BLaER1 treated with 17β-estradiol and CSF1 and Interleukin-3, amounts not matched to agents 10 nM and 100 nM (cell line): ENCODE measurements around the gene NME7.

ENCODE experiments used
- H3K27ac ChIP-seq, 11 experiments: shearing (Covaris generic); formaldehyde crosslinking; 2 replicates each; pipeline ENCODE4 v1.8.1; 2022
- H3K27me3 ChIP-seq, 11 experiments: shearing (Covaris generic); formaldehyde crosslinking; 2 replicates each; pipeline ENCODE4 v1.8.1; 2022
- H3K36me3 ChIP-seq, 11 experiments: shearing (Covaris generic); formaldehyde crosslinking; 2 replicates each; pipeline ENCODE4 v1.8.1; 2022
- H3K4me1 ChIP-seq, 10 experiments: shearing (Covaris generic); formaldehyde crosslinking; 2 replicates each; pipeline ENCODE4 v1.8.1; 2022
- H3K4me2 ChIP-seq, 11 experiments: shearing (Covaris generic); formaldehyde crosslinking; 2 replicates each; pipeline ENCODE4 v1.8.1; 2022
- H3K4me3 ChIP-seq, 10 experiments: shearing (Covaris generic); formaldehyde crosslinking; 2 replicates each; pipeline ENCODE4 v1.8.1; 2022
- H3K9ac ChIP-seq, 11 experiments: shearing (Covaris generic); formaldehyde crosslinking; 2 replicates each; pipeline ENCODE4 v1.8.1; 2022
- H3K9me3 ChIP-seq, 11 experiments: shearing (Covaris generic); formaldehyde crosslinking; replicated peaks in 1 of 11; 2 replicates each; pipeline ENCODE4 v1.8.1; 2022
- H4K20me1 ChIP-seq, 11 experiments: shearing (Covaris generic); formaldehyde crosslinking; 2 replicates each; pipeline ENCODE4 v1.8.1; 2022
- Cebpa-rat ChIP-seq, 11 experiments: shearing (Covaris generic); IDR thresholded peaks; 2 replicates each; pipeline ENCODE4 v1.8.1; 2022

The NME7 gene

DNA sequence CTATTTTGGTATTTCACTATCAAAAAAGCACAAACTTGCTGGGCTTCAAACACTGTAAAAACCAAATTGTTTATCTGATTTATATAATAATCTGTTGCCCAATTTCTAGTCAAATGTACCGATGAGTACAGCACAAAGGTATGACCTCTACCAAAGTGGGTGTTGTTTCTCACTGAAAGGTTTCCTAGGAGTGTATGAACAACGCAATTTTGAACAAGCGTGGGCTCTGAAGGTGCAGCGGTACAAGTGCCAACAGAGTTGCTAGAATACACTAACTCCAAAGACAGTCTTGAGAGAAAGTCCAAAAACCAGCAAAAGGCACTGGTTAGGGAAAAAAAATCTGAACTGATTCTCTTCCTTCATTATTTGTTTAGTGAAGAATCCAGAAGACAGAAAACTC is 130.7 kb downstream of the NME7 start:
- TF ChIP-seq Cebpa-rat (IDR thresholded peaks at IDR 0.05): no peak
- Histone ChIP-seq H4K20me1 (no peaks in the 10 kb centered on the region), H3K4me1 (no peaks in the 10 kb centered on the region), H3K4me2 (no peak overlapping the region), H3K27ac (no peak overlapping the region), H3K4me3 (no peak overlapping the region), H3K36me3 (no peaks in the 10 kb centered on the region), H3K9ac (no peak overlapping the region), H3K9me3 (no peaks in the 10 kb centered on the region), H3K27me3 (no peaks in the 10 kb centered on the region)

DNA sequence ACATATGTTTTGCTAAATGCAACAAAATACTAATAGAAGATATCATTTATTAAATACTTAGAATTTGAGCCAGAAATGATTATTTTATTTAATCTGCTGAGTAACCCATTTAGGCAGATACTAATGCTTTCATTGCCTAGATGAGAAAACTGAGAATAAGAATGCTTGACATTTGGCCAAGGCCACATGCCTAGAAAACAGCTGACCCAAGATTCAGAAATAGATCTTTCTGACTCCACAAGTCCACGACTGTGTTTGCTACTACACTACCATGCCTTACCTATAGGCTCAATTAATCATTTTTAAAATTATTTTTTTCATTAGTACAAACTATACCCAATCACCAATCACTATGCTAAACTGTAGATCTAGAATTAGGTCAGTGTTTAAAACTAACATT is 131.5 kb downstream of the NME7 start:
- H3K9me3 ChIP-seq: no peaks in the 10 kb centered on the region
- no peaks in the 10 kb centered on the region for H3K27me3 ChIP-seq
- no peaks in the 10 kb centered on the region for H3K36me3 ChIP-seq
- no peaks in the 10 kb centered on the region for H3K4me1 ChIP-seq
- H3K27ac ChIP-seq: no peak overlapping the region
- no peak overlapping the region for H3K4me3 ChIP-seq
- H4K20me1 ChIP-seq: no peaks in the 10 kb centered on the region
- no peak for TF ChIP-seq Cebpa-rat (IDR thresholded peaks at IDR 0.05)
- H3K4me2 ChIP-seq: no peak overlapping the region
- H3K9ac ChIP-seq: no peak overlapping the region

DNA sequence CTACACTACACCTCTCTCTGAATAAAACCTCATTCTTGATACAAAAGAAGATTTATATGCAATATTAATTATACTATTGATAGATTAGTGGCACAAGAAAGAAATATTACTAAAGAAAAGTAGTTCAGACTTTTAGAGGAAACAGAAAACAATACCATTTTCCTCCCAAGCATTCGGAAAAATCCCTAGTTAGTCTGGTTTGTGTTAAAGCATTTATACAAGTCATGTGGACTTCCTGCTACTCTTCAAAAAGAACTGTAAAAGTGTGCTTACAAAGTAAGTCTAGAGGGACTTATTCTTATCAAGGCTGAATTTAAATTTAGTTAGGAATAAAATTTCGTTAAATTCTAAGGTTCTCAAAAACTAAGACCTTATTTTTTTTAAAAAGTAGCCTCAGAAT is 132.0 kb downstream of the NME7 start:
- no peak for TF ChIP-seq Cebpa-rat (IDR thresholded peaks at IDR 0.05)
- H3K27ac ChIP-seq: no peak overlapping the region
- H3K27me3 ChIP-seq: no peaks in the 10 kb centered on the region
- no peak overlapping the region for H3K4me3 ChIP-seq
- no peaks in the 10 kb centered on the region for H3K4me1 ChIP-seq
- no peaks in the 10 kb centered on the region for H4K20me1 ChIP-seq
- H3K36me3 ChIP-seq: no peaks in the 10 kb centered on the region
- H3K9me3 ChIP-seq: no peaks in the 10 kb centered on the region
- H3K4me2 ChIP-seq: no peak overlapping the region
- H3K9ac ChIP-seq: no peak overlapping the region

DNA sequence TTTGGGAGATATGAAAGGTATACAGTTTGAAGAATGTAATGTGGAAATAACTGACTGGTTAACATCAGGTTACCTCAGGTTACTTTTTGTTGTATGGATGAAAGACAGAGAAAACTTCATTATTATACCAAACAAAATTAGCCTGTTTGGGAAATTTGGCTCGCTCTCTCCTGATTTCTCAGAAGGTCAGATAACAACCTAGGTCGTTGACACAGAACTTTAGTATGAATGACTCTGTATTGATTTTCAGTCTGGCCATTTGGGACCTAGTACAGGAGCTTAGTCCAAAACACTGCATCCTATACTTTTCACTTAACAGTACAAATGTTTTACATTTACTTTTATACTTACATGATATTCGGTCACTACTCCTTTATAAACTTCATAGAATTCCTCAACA is 132.8 kb downstream of the NME7 start:
- H3K36me3 ChIP-seq: peaks cover 0 to 4% (median 0%) of the 10 kb centered on the region in 11 experiments; a peak in 2 of 22 replicates
- H3K4me1 ChIP-seq: no peaks in the 10 kb centered on the region

DNA sequence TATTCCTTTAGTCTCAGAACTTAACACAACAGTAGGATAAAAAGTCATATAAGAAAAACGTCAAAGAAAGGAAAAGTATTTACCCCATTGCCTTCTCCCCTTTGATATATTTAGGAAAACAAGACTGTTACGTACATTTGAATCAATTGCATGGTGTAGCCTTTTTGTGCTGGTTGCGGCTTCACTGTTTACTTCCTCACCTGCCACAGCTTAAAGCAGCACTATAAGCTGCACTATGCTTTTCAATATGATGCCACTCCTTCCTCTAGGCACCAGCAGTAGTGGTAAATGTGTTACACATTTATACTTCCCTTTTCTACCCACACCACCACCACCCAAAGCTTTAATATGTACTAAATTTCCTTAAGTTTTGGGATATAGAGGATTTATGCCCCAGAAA is 150.0 kb downstream of the NME7 start:
- no peak for TF ChIP-seq Cebpa-rat (IDR thresholded peaks at IDR 0.05)
- H4K20me1 ChIP-seq: no peaks in the 10 kb centered on the region
- H3K4me2 ChIP-seq: no peak overlapping the region
- H3K36me3 ChIP-seq: peaks cover 0 to 12% (median 8%) of the 10 kb centered on the region in 11 experiments; a peak in 12 of 22 replicates
- H3K4me1 ChIP-seq: no peaks in the 10 kb centered on the region
- H3K27ac ChIP-seq: no peak overlapping the region
- no peak overlapping the region for H3K9ac ChIP-seq
- H3K9me3 ChIP-seq: peaks cover 0 to 15% (median 11%) of the 10 kb centered on the region in 11 experiments; a peak in 15 of 22 replicates
- no peaks in the 10 kb centered on the region for H3K27me3 ChIP-seq
- no peak overlapping the region for H3K4me3 ChIP-seq

More for the DNA sequence above, 132.8 kb downstream of the NME7 start:
- Histone ChIP-seq H3K27ac (no peak overlapping the region), H3K27me3 (no peaks in the 10 kb centered on the region), H3K4me3 (no peak overlapping the region), H3K9me3 (no peaks in the 10 kb centered on the region), H3K4me2 (no peak overlapping the region), H4K20me1 (no peaks in the 10 kb centered on the region), H3K9ac (no peak overlapping the region)
- TF ChIP-seq Cebpa-rat (IDR thresholded peaks at IDR 0.05): no peak

DNA sequence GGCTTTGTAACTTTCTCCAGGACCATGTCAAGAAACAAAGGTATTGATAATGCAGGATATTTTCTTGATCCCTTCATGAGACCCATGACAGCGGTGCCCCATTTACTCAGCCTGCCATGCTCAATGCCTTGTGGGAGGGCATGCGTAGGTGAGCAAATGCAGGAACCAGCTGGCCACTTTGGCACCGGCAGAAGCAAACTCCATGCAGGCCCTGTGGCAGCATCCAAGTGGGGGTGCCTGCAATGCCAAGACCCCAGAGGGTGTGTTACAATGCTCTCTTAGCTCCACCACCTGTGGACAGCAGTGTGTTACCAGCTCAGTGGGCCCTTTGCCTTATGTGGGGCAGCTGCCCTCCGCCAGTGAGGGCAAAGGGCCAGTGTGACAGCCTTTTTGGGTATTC is 153.0 kb downstream of the NME7 start:
- Histone ChIP-seq H3K4me2 (no peak overlapping the region), H3K9ac (no peak overlapping the region), H3K9me3 (peaks cover 0 to 15% (median 11%) of the 10 kb centered on the region in 11 experiments; a peak in 15 of 22 replicates), H3K27me3 (no peaks in the 10 kb centered on the region), H3K36me3 (peaks cover 0 to 12% (median 8%) of the 10 kb centered on the region in 11 experiments; a peak in 12 of 22 replicates), H3K27ac (no peak overlapping the region), H4K20me1 (no peaks in the 10 kb centered on the region), H3K4me3 (no peak overlapping the region), H3K4me1 (no peaks in the 10 kb centered on the region)
- no peak for TF ChIP-seq Cebpa-rat (IDR thresholded peaks at IDR 0.05)

DNA sequence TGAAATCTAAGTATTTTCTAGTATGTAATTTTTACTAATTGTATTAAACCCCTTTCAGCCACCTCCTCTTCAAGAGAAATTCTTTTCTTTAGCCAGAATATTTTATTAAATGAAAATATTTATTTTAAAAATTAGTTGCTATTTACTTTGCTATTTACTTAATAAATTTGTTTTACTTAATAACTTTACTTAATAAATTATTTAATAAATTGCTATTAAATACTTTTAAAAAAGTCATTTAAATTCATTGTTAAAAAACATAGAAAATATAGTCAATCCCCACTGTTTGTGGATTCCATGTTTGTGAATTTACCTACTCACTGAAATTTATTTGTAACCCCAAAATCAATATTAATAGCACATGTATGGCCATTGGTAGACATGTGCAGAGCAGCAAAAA is 155.5 kb downstream of the NME7 start:
- no peaks in the 10 kb centered on the region for H3K27me3 ChIP-seq
- H3K4me3 ChIP-seq: no peak overlapping the region
- no peak overlapping the region for H3K4me2 ChIP-seq
- H3K36me3 ChIP-seq: peaks cover 0 to 12% (median 8%) of the 10 kb centered on the region in 11 experiments; a peak in 12 of 22 replicates
- H3K9ac ChIP-seq: no peak overlapping the region
- H3K4me1 ChIP-seq: no peaks in the 10 kb centered on the region
- no peak overlapping the region for H3K27ac ChIP-seq
- no peaks in the 10 kb centered on the region for H4K20me1 ChIP-seq
- peaks cover 0 to 15% (median 11%) of the 10 kb centered on the region in 11 experiments; a peak in 15 of 22 replicates for H3K9me3 ChIP-seq
- TF ChIP-seq Cebpa-rat (IDR thresholded peaks at IDR 0.05): no peak

DNA sequence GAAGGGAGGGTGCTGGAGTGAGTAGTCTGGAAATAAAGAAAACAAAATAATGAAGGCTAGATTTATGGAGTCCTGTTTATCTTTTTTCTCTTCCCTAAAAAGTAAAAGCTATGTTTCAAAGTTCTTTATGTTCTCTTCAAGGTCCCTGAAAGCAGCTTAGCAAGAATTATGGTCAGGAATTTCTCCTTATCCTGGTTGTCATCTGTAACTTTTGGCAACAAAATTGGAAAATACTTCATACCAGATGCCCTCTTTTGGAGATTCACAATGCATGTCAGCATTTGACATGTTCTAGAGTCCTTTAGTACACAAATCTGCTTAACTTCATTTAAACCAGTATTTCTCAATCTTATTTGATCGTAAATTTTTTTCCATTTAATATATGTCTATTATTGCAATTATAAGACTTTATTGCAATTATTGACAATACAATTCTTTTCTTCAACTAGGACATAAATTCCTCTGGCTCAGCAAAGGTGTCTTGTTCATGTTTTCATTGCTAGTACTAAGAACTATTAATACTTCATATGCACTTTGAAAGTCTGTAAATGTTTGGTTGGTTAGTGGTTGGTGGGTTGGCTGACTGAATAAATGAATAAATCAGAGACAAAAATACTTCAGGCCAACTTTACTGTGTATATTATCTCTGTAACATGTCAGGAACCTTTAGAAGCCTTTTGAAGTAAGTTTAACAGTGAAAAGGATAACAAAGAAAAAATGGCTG is 159.6 kb downstream of the NME7 start:
- TF ChIP-seq Cebpa-rat (IDR thresholded peaks at IDR 0.05): no peak
- Histone ChIP-seq H3K4me1 (no peaks in the 10 kb centered on the region), H3K27ac (no peak overlapping the region), H4K20me1 (no peaks in the 10 kb centered on the region), H3K4me3 (no peak overlapping the region), H3K9me3 (no peaks in the 10 kb centered on the region), H3K9ac (no peak overlapping the region), H3K27me3 (no peaks in the 10 kb centered on the region), H3K36me3 (no peaks in the 10 kb centered on the region), H3K4me2 (no peak overlapping the region)

DNA sequence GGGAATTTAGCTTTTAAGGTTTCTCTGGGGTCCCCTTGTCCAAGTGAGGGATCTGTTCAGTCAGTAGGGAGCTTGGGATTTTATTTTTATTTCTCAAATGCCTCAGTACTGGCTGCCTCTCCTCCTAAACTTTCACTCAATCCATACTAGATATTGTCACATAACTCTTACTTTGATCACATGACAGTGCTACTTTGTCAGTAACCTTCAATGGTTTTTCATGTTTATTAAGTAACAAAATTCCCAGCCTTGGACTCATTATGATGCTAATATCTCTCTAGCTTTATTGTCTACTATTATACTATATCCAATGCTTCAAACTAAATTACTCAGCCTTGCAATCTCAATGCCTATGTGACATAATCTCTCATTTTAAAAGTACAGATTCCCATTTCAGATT is 163.4 kb downstream of the NME7 start:
- H4K20me1 ChIP-seq: no peaks in the 10 kb centered on the region
- TF ChIP-seq Cebpa-rat (IDR thresholded peaks at IDR 0.05): no peak
- no peak overlapping the region for H3K9ac ChIP-seq
- no peak overlapping the region for H3K4me3 ChIP-seq
- H3K27ac ChIP-seq: no peak overlapping the region
- H3K4me1 ChIP-seq: no peaks in the 10 kb centered on the region
- no peaks in the 10 kb centered on the region for H3K36me3 ChIP-seq
- no peak overlapping the region for H3K4me2 ChIP-seq
- no peaks in the 10 kb centered on the region for H3K9me3 ChIP-seq
- no peaks in the 10 kb centered on the region for H3K27me3 ChIP-seq
